AG04449 (cell line): ENCODE data around the gene TPSG1.

ENCODE experiments used
- CTCF ChIA-PET: fragments of 350-600 bp; formaldehyde crosslinking; extraction: SDS; loops from one replicate; lab custom pipeline; 2021; ENCODE audit warnings: antibody characterized with exemption; lab: Yijun Ruan, JAX
- POLR2A ChIA-PET: fragments of 400-600, 350-600 bp; formaldehyde crosslinking; extraction: SDS; loops from one replicate; lab custom pipeline; 2020; ENCODE audit warnings: antibody characterized with exemption, inconsistent platforms; lab: Yijun Ruan, JAX
- DNase-seq: peaks from one replicate; pipeline ENCODE4 v3.0.0-alpha.2; 2010; ENCODE audit warnings: low read depth, low spot score
- H3K4me3 ChIP-seq: 2 replicates; pipeline ENCODE4 v1.5.1; 2011; ENCODE audit warnings: low read depth, mild to moderate bottlenecking, control low read depth, low read length
- TF ChIP-seq, protein P1 (sequence below): IDR thresholded peaks from one replicate; pipeline ENCODE4 v1.5.1; 2011; ENCODE audit warnings: mild to moderate bottlenecking, moderate library complexity, low read length, control low read depth, inconsistent platforms; ENCODE audit not compliant: insufficient read depth; ENCODE audit errors: missing control alignments

TPSG1 gene

DNA sequence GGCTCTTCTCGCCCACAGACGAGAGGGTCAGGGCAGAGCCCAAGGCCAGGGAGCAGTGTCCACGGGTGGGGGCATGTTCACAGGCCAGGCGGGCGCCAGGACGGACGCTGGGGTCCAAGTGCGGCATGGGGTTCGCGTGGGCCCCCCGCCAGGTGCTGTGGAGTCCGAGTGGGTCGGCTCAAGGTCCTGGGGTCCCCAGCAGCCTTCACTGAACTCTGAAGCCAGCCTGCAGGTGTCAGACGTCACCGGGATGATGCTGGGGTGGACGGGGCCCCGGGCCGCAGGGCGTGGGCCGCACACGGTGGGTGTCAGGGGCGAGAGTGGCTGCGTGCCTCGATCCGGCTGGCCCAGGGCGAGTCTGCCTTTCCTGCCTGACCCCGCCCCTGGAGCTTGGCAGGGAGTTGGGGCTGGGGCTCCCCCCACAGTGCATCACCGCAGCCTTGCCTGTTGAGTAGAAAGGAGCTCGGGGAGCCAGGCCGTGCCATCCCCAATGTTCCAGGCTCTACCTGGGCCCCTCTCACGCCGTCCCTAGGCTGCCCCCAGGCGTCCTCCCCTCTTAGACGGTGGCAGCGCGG, 53.1 kb downstream of the TPSG1 start:
- CTCF ChIA-PET = no interaction called here
- DNase-seq = no peak
- POLR2A ChIA-PET = no interaction called here
- H3K4me3 ChIP-seq = no peak overlapping the region
- TF ChIP-seq, protein P1, sequence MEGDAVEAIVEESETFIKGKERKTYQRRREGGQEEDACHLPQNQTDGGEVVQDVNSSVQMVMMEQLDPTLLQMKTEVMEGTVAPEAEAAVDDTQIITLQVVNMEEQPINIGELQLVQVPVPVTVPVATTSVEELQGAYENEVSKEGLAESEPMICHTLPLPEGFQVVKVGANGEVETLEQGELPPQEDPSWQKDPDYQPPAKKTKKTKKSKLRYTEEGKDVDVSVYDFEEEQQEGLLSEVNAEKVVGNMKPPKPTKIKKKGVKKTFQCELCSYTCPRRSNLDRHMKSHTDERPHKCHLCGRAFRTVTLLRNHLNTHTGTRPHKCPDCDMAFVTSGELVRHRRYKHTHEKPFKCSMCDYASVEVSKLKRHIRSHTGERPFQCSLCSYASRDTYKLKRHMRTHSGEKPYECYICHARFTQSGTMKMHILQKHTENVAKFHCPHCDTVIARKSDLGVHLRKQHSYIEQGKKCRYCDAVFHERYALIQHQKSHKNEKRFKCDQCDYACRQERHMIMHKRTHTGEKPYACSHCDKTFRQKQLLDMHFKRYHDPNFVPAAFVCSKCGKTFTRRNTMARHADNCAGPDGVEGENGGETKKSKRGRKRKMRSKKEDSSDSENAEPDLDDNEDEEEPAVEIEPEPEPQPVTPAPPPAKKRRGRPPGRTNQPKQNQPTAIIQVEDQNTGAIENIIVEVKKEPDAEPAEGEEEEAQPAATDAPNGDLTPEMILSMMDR = no peak
